Stimulated activated memory B cell treated with anti-CD40 and anti-IgM and Interleukin-4, amounts not matched to agents 10 μg/mL and 1 μg/mL and 100 μg/mL, for 72 hours (primary cell): ENCODE measurements around the gene LAMA4.

ENCODE experiments used
- ATAC-seq: fragments of 150-1000 bp; cut with Tn5 transposase; 2 replicates; pipeline ENCODE4 v1.10.0; 2021
- H3K27ac Mint-ChIP-seq: one replicate; pipeline ENCODE4 v1.8.0; 2022; ENCODE audit warnings: mild to moderate bottlenecking, mixed read lengths
- H3K27me3 Mint-ChIP-seq: one replicate; pipeline ENCODE4 v1.8.0; 2022; ENCODE audit warnings: mixed read lengths
- H3K36me3 Mint-ChIP-seq: one replicate; pipeline ENCODE4 v1.8.0; 2022; ENCODE audit warnings: mixed read lengths
- H3K4me1 Mint-ChIP-seq: one replicate; pipeline ENCODE4 v1.8.0; 2022; ENCODE audit warnings: mixed read lengths
- H3K4me3 Mint-ChIP-seq: one replicate; pipeline ENCODE4 v1.8.0; 2022; ENCODE audit warnings: mild to moderate bottlenecking, moderate library complexity, mixed read lengths
- H3K9me3 Mint-ChIP-seq: one replicate; pipeline ENCODE4 v1.8.0; 2022; ENCODE audit warnings: mixed read lengths

LAMA4 gene

DNA sequence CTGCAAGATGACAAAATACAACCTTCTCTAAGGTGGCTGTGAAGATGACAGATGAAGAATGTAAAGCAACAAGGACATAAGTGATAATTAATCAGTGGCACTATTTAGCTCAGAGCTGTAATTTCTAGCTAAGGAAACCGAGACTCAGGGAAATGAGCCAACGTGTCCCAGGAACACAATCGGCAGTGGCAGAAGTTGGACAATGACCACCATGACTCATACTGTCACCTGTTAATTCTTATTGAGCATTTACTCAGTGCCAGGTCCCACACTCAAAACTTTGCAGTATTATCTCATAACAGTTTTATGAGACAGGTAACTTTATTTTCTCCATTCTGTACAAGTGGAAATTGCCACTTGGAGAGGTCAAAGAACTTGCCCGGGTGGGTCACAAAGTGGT, 55.8 kb downstream of the LAMA4 start:
- Mint-ChIP-seq H3K9me3 (no peaks in the 10 kb centered on the region), H3K27ac (no peak overlapping the region), H3K4me3 (no peak overlapping the region), H3K36me3 (no peaks in the 10 kb centered on the region), H3K4me1 (peaks cover 4% of the 10 kb centered on the region), H3K27me3 (peaks cover 2% of the 10 kb centered on the region)
- no peak for ATAC-seq

- ATAC-seq: no peak
- no peaks in the 10 kb centered on the region for H3K4me1 Mint-ChIP-seq
Observed at GRCh38 chr6:112197636-112198035, 56.7 kb downstream of the LAMA4 start.

DNA sequence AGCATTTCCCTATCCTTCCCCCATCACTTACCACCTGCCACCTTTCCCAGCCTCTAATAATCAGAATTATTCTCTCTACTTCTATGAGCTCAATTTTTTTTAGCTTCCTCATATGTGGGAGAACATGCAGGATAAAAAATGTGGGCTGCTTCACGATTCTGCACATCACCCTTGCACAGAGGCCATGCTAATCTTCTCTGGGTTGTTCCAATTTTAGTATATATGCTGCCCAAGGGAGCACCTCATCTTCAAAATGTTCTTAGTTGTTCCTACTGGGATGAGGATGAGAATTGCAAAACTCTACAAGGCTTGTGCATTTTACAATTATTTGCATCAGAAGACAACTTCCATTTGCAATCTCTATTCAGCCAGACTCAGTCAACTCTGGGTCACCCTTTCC, 58.1 kb downstream of the LAMA4 start:
- no peaks in the 10 kb centered on the region for H3K36me3 Mint-ChIP-seq
- H3K4me3 Mint-ChIP-seq: no peak overlapping the region

More at GRCh38 chr6:112197636-112198035, 56.7 kb downstream of the LAMA4 start:
- no peaks in the 10 kb centered on the region for H3K9me3 Mint-ChIP-seq
- H3K27ac Mint-ChIP-seq: no peak overlapping the region
- H3K27me3 Mint-ChIP-seq: no peaks in the 10 kb centered on the region
- no peak overlapping the region for H3K4me3 Mint-ChIP-seq
- no peaks in the 10 kb centered on the region for H3K36me3 Mint-ChIP-seq

DNA sequence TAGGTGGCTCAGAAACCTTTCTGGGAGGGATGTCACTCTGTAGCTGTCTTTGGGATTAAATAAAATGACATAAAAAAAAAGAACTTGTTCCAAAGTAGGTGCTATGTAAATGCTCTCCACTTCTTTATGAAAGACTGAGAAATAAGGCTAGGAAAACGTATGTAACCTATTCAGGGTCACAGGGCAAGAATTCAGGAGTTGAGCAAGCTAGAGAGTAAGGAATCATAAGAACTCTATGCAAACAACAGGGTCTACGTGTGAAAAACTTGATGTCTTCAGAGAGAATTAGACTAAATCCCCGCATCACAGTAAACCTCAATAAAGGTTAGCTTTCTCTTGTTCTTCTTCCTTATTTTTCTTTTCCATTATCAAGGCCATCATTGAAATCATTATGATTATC, 59.2 kb downstream of the LAMA4 start:
- Mint-ChIP-seq H3K36me3 (no peaks in the 10 kb centered on the region), H3K27ac (no peak overlapping the region), H3K9me3 (no peaks in the 10 kb centered on the region), H3K27me3 (no peaks in the 10 kb centered on the region), H3K4me1 (no peaks in the 10 kb centered on the region), H3K4me3 (no peak overlapping the region)
- ATAC-seq: no peak

More for the DNA sequence above, 58.1 kb downstream of the LAMA4 start:
- H3K27ac Mint-ChIP-seq: no peak overlapping the region
- no peaks in the 10 kb centered on the region for H3K4me1 Mint-ChIP-seq
- H3K27me3 Mint-ChIP-seq: no peaks in the 10 kb centered on the region
- no peaks in the 10 kb centered on the region for H3K9me3 Mint-ChIP-seq
- no peak for ATAC-seq

- Mint-ChIP-seq H3K27ac (no peak overlapping the region), H3K4me1 (no peaks in the 10 kb centered on the region), H3K9me3 (no peaks in the 10 kb centered on the region), H3K27me3 (no peaks in the 10 kb centered on the region), H3K36me3 (no peaks in the 10 kb centered on the region), H3K4me3 (no peak overlapping the region)
- ATAC-seq: no peak
Observed at GRCh38 chr6:112194511-112194910, 59.9 kb downstream of the LAMA4 start.

DNA sequence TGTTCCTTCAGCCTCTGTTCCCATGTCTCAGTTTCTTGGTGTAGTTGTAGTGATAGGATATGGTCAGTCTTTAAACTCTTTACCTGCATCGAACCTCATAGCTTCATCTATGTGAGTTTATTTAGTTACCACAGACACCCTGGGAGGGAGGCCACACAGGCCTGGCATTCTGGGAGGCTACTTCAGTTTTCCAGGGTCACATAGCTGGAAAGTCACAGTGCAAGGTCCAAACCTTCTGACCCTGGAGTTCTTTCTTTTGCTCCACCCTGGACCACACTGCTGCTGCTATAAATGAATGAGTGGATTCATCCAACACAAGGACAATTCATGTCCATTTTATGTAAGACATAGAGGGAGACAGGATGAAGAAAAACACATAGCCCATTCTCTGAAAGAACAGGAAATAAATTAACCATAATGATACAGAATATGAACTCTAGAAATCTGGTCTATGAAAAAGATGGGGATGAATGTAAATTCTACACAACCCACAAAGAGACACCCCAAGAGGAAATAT, 60.8 kb downstream of the LAMA4 start:
- Mint-ChIP-seq H3K9me3 (no peaks in the 10 kb centered on the region), H3K36me3 (no peaks in the 10 kb centered on the region), H3K27me3 (no peaks in the 10 kb centered on the region), H3K27ac (no peak overlapping the region), H3K4me1 (no peaks in the 10 kb centered on the region), H3K4me3 (no peak overlapping the region)
- no peak for ATAC-seq

- H3K4me1 Mint-ChIP-seq: peaks cover under 1% of the 10 kb centered on the region
- no peak overlapping the region for H3K4me3 Mint-ChIP-seq
Observed at GRCh38 chr6:112193117-112193516, 61.2 kb downstream of the LAMA4 start.

DNA sequence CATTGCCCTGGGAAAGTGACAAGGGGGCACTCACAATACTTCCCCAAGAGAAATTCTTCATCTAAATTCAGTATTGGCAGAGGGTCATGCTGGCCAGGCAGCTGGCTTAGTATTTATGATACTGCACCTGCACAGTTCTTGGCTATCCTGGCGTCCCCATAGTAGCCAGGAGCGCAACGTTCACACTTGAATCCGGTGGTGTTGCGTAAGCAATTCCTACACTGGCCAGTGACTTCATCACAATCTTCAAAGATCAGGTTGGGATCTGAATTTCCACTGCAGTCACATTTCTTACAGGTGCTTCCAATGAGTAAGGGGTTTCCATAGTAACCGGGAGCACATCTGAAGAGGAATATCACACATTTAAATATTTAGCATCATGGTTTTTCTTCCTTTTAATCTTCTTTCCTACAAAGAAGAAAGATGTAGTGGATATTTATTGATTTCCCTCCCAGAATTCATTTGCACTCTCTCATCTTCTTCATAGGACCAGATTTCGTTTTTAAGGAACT, 62.8 kb downstream of the LAMA4 start:
- H3K27me3 Mint-ChIP-seq: peaks cover 14% of the 10 kb centered on the region
- H3K27ac Mint-ChIP-seq: no peak overlapping the region
- peaks cover 6% of the 10 kb centered on the region for H3K4me1 Mint-ChIP-seq
- H3K4me3 Mint-ChIP-seq: no peak overlapping the region
- ATAC-seq: no peak
- no peaks in the 10 kb centered on the region for H3K36me3 Mint-ChIP-seq
- no peaks in the 10 kb centered on the region for H3K9me3 Mint-ChIP-seq

More at GRCh38 chr6:112193117-112193516, 61.2 kb downstream of the LAMA4 start:
- H3K27me3 Mint-ChIP-seq: peaks cover 2% of the 10 kb centered on the region
- H3K36me3 Mint-ChIP-seq: no peaks in the 10 kb centered on the region
- H3K27ac Mint-ChIP-seq: no peak overlapping the region
- no peaks in the 10 kb centered on the region for H3K9me3 Mint-ChIP-seq
- no peak for ATAC-seq

- H3K36me3 Mint-ChIP-seq: no peaks in the 10 kb centered on the region
- H3K27me3 Mint-ChIP-seq: peaks cover 14% of the 10 kb centered on the region
- no peak for ATAC-seq
- peaks cover 6% of the 10 kb centered on the region for H3K4me1 Mint-ChIP-seq
- no peaks in the 10 kb centered on the region for H3K9me3 Mint-ChIP-seq
- H3K27ac Mint-ChIP-seq: no peak overlapping the region
- H3K4me3 Mint-ChIP-seq: no peak overlapping the region
Observed at GRCh38 chr6:112190164-112190563, 64.2 kb downstream of the LAMA4 start.

GRCh38 chr6:112189494-112189893, 64.9 kb downstream of the LAMA4 start:
- Mint-ChIP-seq H3K4me1 (peaks cover 6% of the 10 kb centered on the region), H3K27me3 (peaks cover 14% of the 10 kb centered on the region), H3K27ac (no peak overlapping the region), H3K9me3 (no peaks in the 10 kb centered on the region), H3K4me3 (no peak overlapping the region), H3K36me3 (no peaks in the 10 kb centered on the region)
- no peak for ATAC-seq

- H3K27me3 Mint-ChIP-seq: peaks cover 14% of the 10 kb centered on the region
- no peaks in the 10 kb centered on the region for H3K9me3 Mint-ChIP-seq
- H3K4me1 Mint-ChIP-seq: peaks cover 6% of the 10 kb centered on the region
- H3K4me3 Mint-ChIP-seq: no peak overlapping the region
- no peaks in the 10 kb centered on the region for H3K36me3 Mint-ChIP-seq
- ATAC-seq: no peak
- H3K27ac Mint-ChIP-seq: no peak overlapping the region
Observed at GRCh38 chr6:112188906-112189305, 65.5 kb downstream of the LAMA4 start.

DNA sequence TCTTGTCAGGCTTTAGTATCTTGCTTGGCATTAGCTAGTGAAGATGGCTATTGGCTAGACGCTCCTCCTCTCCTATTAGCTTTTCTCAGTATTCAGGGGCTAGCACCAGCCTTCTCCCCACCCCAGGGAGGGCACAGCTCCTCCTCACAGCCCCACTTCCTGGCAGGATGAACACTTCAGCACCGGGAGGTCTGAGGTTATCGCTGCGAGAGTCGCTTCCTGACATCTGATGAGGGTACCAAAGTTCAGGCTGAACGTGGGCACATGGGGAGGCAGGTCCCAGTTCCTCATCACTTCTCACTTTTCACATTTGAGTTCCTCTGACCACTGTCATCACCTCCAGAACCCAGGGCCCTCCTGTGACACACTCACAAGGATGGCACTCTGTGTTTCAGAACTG, 66.6 kb downstream of the LAMA4 start:
- H3K27me3 Mint-ChIP-seq: peaks cover 14% of the 10 kb centered on the region
- no peak overlapping the region for H3K27ac Mint-ChIP-seq
- peaks cover 6% of the 10 kb centered on the region for H3K4me1 Mint-ChIP-seq
- H3K4me3 Mint-ChIP-seq: no peak overlapping the region
- ATAC-seq: peak; percentile 34
- H3K9me3 Mint-ChIP-seq: no peaks in the 10 kb centered on the region
- no peaks in the 10 kb centered on the region for H3K36me3 Mint-ChIP-seq

DNA sequence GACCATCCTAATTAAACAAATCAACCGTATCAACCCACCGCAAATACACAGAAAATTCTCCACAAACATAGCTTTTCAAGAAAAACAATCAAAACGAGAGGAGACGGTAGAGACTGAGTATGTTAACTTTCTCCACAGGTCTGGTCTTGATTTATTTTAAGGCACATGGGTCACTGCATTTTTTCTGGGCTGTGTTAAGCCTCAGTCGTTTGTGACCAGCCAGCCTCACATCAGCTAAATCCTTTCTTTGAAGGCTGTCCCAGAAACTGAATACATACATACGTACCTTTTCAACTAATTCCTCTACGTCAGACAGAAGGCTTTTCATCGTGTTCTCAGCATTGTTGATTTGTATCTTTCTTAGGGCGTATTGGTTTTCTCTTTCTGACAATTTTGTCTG, 69.4 kb downstream of the LAMA4 start:
- H3K27me3 Mint-ChIP-seq: peaks cover 14% of the 10 kb centered on the region
- H3K9me3 Mint-ChIP-seq: no peaks in the 10 kb centered on the region
- ATAC-seq: no peak
- no peaks in the 10 kb centered on the region for H3K36me3 Mint-ChIP-seq
- H3K4me3 Mint-ChIP-seq: no peak overlapping the region
- peaks cover 6% of the 10 kb centered on the region for H3K4me1 Mint-ChIP-seq
- no peak overlapping the region for H3K27ac Mint-ChIP-seq

DNA sequence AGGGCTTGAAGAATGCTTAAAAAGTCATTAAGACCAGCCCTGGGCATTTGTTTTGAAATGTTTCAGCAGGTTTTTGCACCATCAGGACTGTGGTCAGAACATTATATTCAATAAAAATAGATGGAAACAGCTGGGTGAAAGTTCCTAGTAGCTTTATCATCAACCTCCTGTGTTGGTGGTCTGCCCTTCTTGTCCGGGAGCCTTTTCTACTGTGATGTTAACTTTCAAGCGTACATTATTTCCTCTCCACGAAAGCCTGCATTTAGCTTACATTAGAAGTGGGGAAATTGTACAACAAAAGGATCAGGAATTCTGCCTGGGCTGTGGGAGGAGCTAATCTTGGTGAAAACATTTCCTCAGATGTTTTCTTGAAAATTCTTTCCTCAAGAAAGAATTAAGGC, 71.1 kb downstream of the LAMA4 start:
- H3K9me3 Mint-ChIP-seq: no peaks in the 10 kb centered on the region
- H3K36me3 Mint-ChIP-seq: no peaks in the 10 kb centered on the region
- H3K4me3 Mint-ChIP-seq: no peak overlapping the region
- no peak overlapping the region for H3K27ac Mint-ChIP-seq
- H3K4me1 Mint-ChIP-seq: peaks cover 6% of the 10 kb centered on the region
- peaks cover 14% of the 10 kb centered on the region for H3K27me3 Mint-ChIP-seq
- ATAC-seq: no peak

- H3K4me3 Mint-ChIP-seq: no peak overlapping the region
- no peaks in the 10 kb centered on the region for H3K27me3 Mint-ChIP-seq
- no peak overlapping the region for H3K27ac Mint-ChIP-seq
- ATAC-seq: no peak
- H3K4me1 Mint-ChIP-seq: no peaks in the 10 kb centered on the region
- no peaks in the 10 kb centered on the region for H3K9me3 Mint-ChIP-seq
- H3K36me3 Mint-ChIP-seq: no peaks in the 10 kb centered on the region
Observed at GRCh38 chr6:112181130-112181529, 73.2 kb downstream of the LAMA4 start.

DNA sequence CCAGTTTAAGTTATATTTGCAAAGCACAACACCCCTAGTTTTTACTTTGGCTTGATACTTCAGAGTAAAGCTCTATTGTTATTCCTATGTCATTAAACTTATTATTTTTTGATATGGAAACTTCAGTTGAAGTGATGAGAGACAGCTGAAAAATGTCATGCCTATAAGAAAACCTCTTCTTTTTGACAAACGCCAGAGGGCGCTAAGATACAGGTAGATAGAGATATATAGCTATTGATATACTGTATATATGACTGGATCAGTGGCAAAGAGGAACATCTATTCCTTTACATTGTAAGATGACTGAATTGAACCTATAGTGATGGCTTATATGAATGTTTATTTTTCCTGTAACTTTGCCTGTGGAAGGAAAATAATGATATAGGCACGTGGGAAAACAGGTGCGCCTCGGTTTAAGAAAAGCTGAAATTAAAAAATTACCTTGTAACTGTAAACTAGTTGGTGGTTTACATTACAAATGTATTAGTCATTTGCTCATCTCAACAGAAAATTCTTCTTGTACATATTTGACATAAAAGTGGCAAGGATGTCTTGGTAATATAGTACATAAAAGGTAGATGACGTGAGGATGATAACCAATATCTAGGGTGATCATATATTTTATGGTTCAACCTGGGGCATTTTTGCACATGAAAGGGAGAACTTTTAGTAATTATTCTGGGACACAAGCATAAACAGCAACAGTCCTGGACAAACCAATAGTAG, 74.1 kb downstream of the LAMA4 start:
- H3K9me3 Mint-ChIP-seq: no peaks in the 10 kb centered on the region
- no peaks in the 10 kb centered on the region for H3K36me3 Mint-ChIP-seq
- no peak overlapping the region for H3K27ac Mint-ChIP-seq
- H3K27me3 Mint-ChIP-seq: no peaks in the 10 kb centered on the region
- no peaks in the 10 kb centered on the region for H3K4me1 Mint-ChIP-seq
- H3K4me3 Mint-ChIP-seq: no peak overlapping the region
- no peak for ATAC-seq
